ENCODE results near the gene TSPAN18.

The TSPAN18 gene

GRCh38 chr11:44748606-44749005 is 21.8 kb downstream of the TSPAN18 start:
- TF ChIP-seq CTCF (IDR thresholded peaks at IDR 0.05; ENCODE audit: insufficient read depth, low read depth, low read length, missing control alignments) = no peak
- DNase-seq (ENCODE audit: low read depth) = no peak
- no peak overlapping the region for H3K4me3 ChIP-seq (ENCODE audit: low read depth, low read length)

GRCh38 chr11:44749189-44749588 is 22.4 kb downstream of the TSPAN18 start:
- no peak for DNase-seq (ENCODE audit: low read depth)
- no peak for TF ChIP-seq CTCF (IDR thresholded peaks at IDR 0.05; ENCODE audit: insufficient read depth, low read depth, low read length, missing control alignments)
- no peak overlapping the region for H3K4me3 ChIP-seq (ENCODE audit: low read depth, low read length)

GRCh38 chr11:44750551-44751465 is 24.0 kb downstream of the TSPAN18 start:
- TF ChIP-seq CTCF (IDR thresholded peaks at IDR 0.05; ENCODE audit: insufficient read depth, low read depth, low read length, missing control alignments) = no peak
- no peak overlapping the region for H3K4me3 ChIP-seq (ENCODE audit: low read depth, low read length)
- no peak for DNase-seq (ENCODE audit: low read depth)

GRCh38 chr11:44752300-44752699 is 25.5 kb downstream of the TSPAN18 start:
- no peak for TF ChIP-seq CTCF (IDR thresholded peaks at IDR 0.05; ENCODE audit: insufficient read depth, low read depth, low read length, missing control alignments)
- no peak for DNase-seq (ENCODE audit: low read depth)
- no peak overlapping the region for H3K4me3 ChIP-seq (ENCODE audit: low read depth, low read length)

- no peak overlapping the region for H3K4me3 ChIP-seq (ENCODE audit: low read depth, low read length)
- no peak for DNase-seq (ENCODE audit: low read depth)
- TF ChIP-seq CTCF (IDR thresholded peaks at IDR 0.05; ENCODE audit: insufficient read depth, low read depth, low read length, missing control alignments) = no peak
These were observed 26.0 kb downstream of the TSPAN18 start for GRCh38 chr11:44752713-44753112.

GRCh38 chr11:44753961-44754645 is 27.3 kb downstream of the TSPAN18 start:
- no peak for TF ChIP-seq CTCF (IDR thresholded peaks at IDR 0.05; ENCODE audit: insufficient read depth, low read depth, low read length, missing control alignments)
- no peak for DNase-seq (ENCODE audit: low read depth)
- H3K4me3 ChIP-seq (ENCODE audit: low read depth, low read length) = no peak overlapping the region

Measured in GM12865 (cell line).